Testis (tissue), 3 donors: ENCODE measurements around the gene MLH3. TPM values are rescaled to one million over a fixed set of nuclear protein-coding genes. Genes with fewer than 3 reads are reported as not detected.

Source experiments
- DNase-seq: peaks from one replicate; pipeline ENCODE4 v3.0.0-alpha.2; 2019
- H3K27ac ChIP-seq, 2 donors: fragments of 200-600 bp; sonication (generic); one replicate each; pipeline ENCODE4 v1.5.1; 2019
- H3K27me3 ChIP-seq: fragments of 200-600 bp; sonication (generic); one replicate; pipeline ENCODE4 v1.5.1; 2019
- H3K36me3 ChIP-seq: fragments of 200-600 bp; sonication (generic); one replicate; pipeline ENCODE4 v1.5.1; 2017; ENCODE audit warnings: low read depth; ENCODE audit errors: missing control alignments
- H3K4me1 ChIP-seq: fragments of 200-600 bp; sonication (generic); one replicate; pipeline ENCODE4 v1.5.1; 2019
- H3K4me3 ChIP-seq, 2 donors: fragments of 200-600 bp; sonication (generic); one replicate each; pipeline ENCODE4 v1.5.1; 2017 to 2019
- H3K9me3 ChIP-seq: fragments of 200-600 bp; sonication (generic); one replicate; pipeline ENCODE4 v1.5.1; 2017
- CTCF ChIP-seq, 3 experiments: fragments of 450-650 bp in 2 of 3; fragments of 200-600 bp in 1 of 3; sonication (generic) in 1 of 3; IDR thresholded peaks; one replicate each; pipeline ENCODE4 v1.5.1; 2016 to 2019; ENCODE audit warnings: antibody characterized with exemption in 3 of 3, mild to moderate bottlenecking in 2 of 3, moderate library complexity in 1 of 3
- POLR2A ChIP-seq: fragments of 450-650 bp; IDR thresholded peaks from one replicate; pipeline ENCODE4 v1.6.1; 2017; ENCODE audit warnings: antibody characterized with exemption, mild to moderate bottlenecking, moderate library complexity
- WGBS, 2 donors: methylation state at CpG; one replicate each; pipeline ENCODE4 v1.1.5; 2018; 5-methylcytosine and 5-hydroxymethylcytosine counted together
- intact Hi-C: fragments of 100-400 bp; cut with DNase I; formaldehyde crosslinking; loops from one replicate; pipeline ENCODE4 v1.15.1; 2023; ENCODE audit warnings: low total_unique reads
- polyA plus RNA-seq: library from polyadenylated mRNA; stranded (reverse); fragments of 350-450 nt; fragmentation: Illumina TruSeq; extraction: RNeasy Lipid Tissue Mini Kit (QIAGEN cat#74804); gene quantifications from one replicate; pipeline ENCODE4 v1.2.3, GENCODE V29; 2014; ENCODE audit warnings: low read depth, low replicate concordance; ENCODE audit not compliant: insufficient read depth
- total RNA-seq, 2 donors: library from RNA; depleted of rRNA; stranded (reverse); fragments of >200 nt; gene quantifications; one replicate each; pipeline ENCODE4 v1.2.3, GENCODE V29; 2016

The MLH3 gene
- total and polyA plus RNA-seq, 3 donors from 2014 or later, result 21.5 to 36.2 (median 31.8) TPM

GRCh38 chr14:75064205-75064567 lies 12.9 kb upstream of the MLH3 start:
- Histone ChIP-seq H3K9me3 (no peaks in the 10 kb centered on the region), H3K4me3 (peak overlapping the region; percentile 72 to 77), H3K4me1 (peaks cover 8% of the 10 kb centered on the region), H3K27me3 (no peaks in the 10 kb centered on the region), H3K27ac (no peak overlapping the region), H3K36me3 (no peaks in the 10 kb centered on the region)
- 47 to 57% methylated on average over 8 of the region's 8 CpGs for WGBS, 2 donors
- intact Hi-C loops, result loop anchor here (10.0 kb wide), 1 partner anchor 119 kb away; no protein-coding TSS in a partner anchor
- TF ChIP-seq CTCF (IDR thresholded peaks at IDR 0.05) (no peak), POLR2A (no peak)
- DNase-seq, result no peak

GRCh38 chr14:75063491-75064204 lies 12.4 kb upstream of the MLH3 start, which contains the start of gene ACYP1:
Gene ACYP1 (minus strand): TSS chr14:75064024. CDS start chr14:75063553, 471 bp downstream.
- Histone ChIP-seq H3K4me3 (peak within 1 kb of the TSS; percentile 72 to 77), H3K9me3 (no peaks in the 10 kb centered on the region), H3K27ac (peak within 1 kb of the TSS in 1 of 2 donors; percentile 36), H3K27me3 (no peaks in the 10 kb centered on the region), H3K36me3 (no peaks in the 10 kb centered on the region), H3K4me1 (peaks cover 8% of the 10 kb centered on the region)
- 0% methylated on average over 8 to 34 of the region's 34 CpGs for WGBS, 2 donors
- TF ChIP-seq CTCF (IDR thresholded peaks at IDR 0.05), result no peak
- no peak for TF ChIP-seq POLR2A
- peak; percentile 96 for DNase-seq
- intact Hi-C loops, result loop anchor here (10.0 kb wide), 1 partner anchor 119 kb away; no protein-coding TSS in a partner anchor

- 21 to 22% methylated on average over 5 of the region's 5 CpGs for WGBS, 2 donors
- TF ChIP-seq CTCF (IDR thresholded peaks at IDR 0.05), result no peak
- TF ChIP-seq POLR2A, result no peak
- no peaks in the 10 kb centered on the region for H3K36me3 ChIP-seq
- H3K27ac ChIP-seq, result peak overlapping the region in 1 of 2 donors; percentile 36
- DNase-seq, result no peak
- peaks cover 4% of the 10 kb centered on the region for H3K4me1 ChIP-seq
- peak overlapping the region; percentile 72 to 77 for H3K4me3 ChIP-seq
- no peaks in the 10 kb centered on the region for H3K9me3 ChIP-seq
- intact Hi-C loops, result loop anchor here (10.0 kb wide), 1 partner anchor 118 kb away; no protein-coding TSS in a partner anchor
- no peaks in the 10 kb centered on the region for H3K27me3 ChIP-seq
These were observed 11.7 kb upstream of the MLH3 start for GRCh38 chr14:75063013-75063412.

- intact Hi-C loops, result loop anchor here (10.0 kb wide), 1 partner anchor 116 kb away; no protein-coding TSS in a partner anchor
- no peak for DNase-seq
- 73 to 97% methylated on average over 2 of the region's 2 CpGs for WGBS, 2 donors
- no peak overlapping the region for H3K27ac ChIP-seq
- H3K36me3 ChIP-seq, result no peaks in the 10 kb centered on the region
- no peaks in the 10 kb centered on the region for H3K4me1 ChIP-seq
- H3K27me3 ChIP-seq, result no peaks in the 10 kb centered on the region
- H3K4me3 ChIP-seq, result no peak overlapping the region
- TF ChIP-seq CTCF (IDR thresholded peaks at IDR 0.05) (no peak), POLR2A (no peak)
- no peaks in the 10 kb centered on the region for H3K9me3 ChIP-seq
These were observed 9.2 kb upstream of the MLH3 start for GRCh38 chr14:75060420-75060819.
